22Rv1 (cell line): Measurements from ENCODE around the gene MTG2.

ENCODE experiments used
- CTCF ChIP-seq: fragments of 450-650 bp; IDR thresholded peaks from 2 replicates; pipeline ENCODE4 v1.5.1; 2017; ENCODE audit warnings: mild to moderate bottlenecking
- ZFX ChIP-seq: fragments of 450-650 bp; IDR thresholded peaks from 2 replicates; pipeline ENCODE4 v1.6.1; 2017; ENCODE audit warnings: antibody characterized with exemption, borderline replicate concordance

- TF ChIP-seq CTCF (no peak), ZFX (no peak)
These were observed 61.2 kb downstream of the MTG2 start for GRCh38 chr20:62243906-62244515.
